ENCODE results near the gene TMEM170B. TPM values are rescaled to one million over a fixed set of nuclear protein-coding genes. Genes with fewer than 3 reads are reported as not detected.

The TMEM170B gene
- total RNA-seq, 2 experiments from 2014 or later: 1.4 to 1.6 TPM

- Mint-ChIP-seq H3K27me3 (peaks cover 39% of the 10 kb centered on the region), H3K4me3 (no peak overlapping the region), H3K9me3 (no peaks in the 10 kb centered on the region), H3K27ac (no peak overlapping the region), H3K36me3 (peaks cover 2% of the 10 kb centered on the region), H3K4me1 (peaks cover 2% of the 10 kb centered on the region)
- POLR2A ChIA-PET: no interaction called here
- ATAC-seq (ENCODE audit: low read depth): no peak
- DNase-seq: no peak
Measured at GRCh38 chr6:11509471-11509870, 28.1 kb upstream of the TMEM170B start.

DNA sequence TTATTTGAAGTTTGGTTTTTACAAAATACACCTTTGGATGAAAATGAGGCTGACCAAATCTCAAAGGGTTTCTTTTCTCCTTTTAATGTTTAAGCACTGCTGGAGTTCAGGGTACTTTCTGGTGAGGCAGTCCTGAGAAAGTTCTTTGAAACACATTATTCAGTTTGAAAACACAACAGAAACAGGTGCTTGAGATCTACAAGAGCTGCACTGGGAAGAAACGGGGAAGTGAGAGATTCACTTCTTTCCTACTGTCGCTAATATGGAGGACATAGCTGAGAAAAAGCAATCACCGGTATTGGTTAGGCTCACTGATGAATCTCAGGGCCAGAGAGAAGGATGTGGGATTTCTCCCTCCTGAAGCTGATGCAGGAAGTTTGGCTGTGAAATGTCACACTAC is 22.9 kb upstream of the TMEM170B start:
- Mint-ChIP-seq H3K9me3 (peaks cover 4% of the 10 kb centered on the region), H3K4me3 (no peak overlapping the region), H3K4me1 (peaks cover 3% of the 10 kb centered on the region), H3K27ac (no peak overlapping the region), H3K36me3 (peaks cover 2% of the 10 kb centered on the region), H3K27me3 (peaks cover 40% of the 10 kb centered on the region)
- DNase-seq: no peak
- ATAC-seq (ENCODE audit: low read depth): no peak
- POLR2A ChIA-PET: no interaction called here

DNA sequence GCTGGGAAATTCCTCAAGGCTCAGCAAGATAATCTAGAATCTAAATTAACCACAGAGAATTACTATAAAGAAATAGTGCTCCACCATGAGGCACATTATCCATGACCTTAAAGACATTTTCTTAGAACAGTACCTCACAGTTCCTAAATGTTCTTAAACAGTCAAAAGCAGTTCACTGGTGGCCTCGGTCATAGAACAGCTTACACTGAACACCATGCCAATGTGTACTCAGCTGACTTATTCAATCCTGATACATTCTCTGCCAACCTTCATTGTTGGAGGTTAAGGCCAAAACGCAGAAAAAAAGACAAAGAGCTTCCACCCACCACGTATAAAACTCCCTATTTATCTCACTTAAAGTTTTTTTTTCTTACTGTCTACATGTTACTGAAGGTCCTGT is 21.8 kb upstream of the TMEM170B start:
- Mint-ChIP-seq H3K4me3 (no peak overlapping the region), H3K4me1 (peaks cover 3% of the 10 kb centered on the region), H3K27me3 (peaks cover 35% of the 10 kb centered on the region), H3K27ac (no peak overlapping the region), H3K9me3 (peaks cover 4% of the 10 kb centered on the region), H3K36me3 (peaks cover 2% of the 10 kb centered on the region)
- no peak for ATAC-seq (ENCODE audit: low read depth)
- POLR2A ChIA-PET: no interaction called here
- no peak for DNase-seq

DNA sequence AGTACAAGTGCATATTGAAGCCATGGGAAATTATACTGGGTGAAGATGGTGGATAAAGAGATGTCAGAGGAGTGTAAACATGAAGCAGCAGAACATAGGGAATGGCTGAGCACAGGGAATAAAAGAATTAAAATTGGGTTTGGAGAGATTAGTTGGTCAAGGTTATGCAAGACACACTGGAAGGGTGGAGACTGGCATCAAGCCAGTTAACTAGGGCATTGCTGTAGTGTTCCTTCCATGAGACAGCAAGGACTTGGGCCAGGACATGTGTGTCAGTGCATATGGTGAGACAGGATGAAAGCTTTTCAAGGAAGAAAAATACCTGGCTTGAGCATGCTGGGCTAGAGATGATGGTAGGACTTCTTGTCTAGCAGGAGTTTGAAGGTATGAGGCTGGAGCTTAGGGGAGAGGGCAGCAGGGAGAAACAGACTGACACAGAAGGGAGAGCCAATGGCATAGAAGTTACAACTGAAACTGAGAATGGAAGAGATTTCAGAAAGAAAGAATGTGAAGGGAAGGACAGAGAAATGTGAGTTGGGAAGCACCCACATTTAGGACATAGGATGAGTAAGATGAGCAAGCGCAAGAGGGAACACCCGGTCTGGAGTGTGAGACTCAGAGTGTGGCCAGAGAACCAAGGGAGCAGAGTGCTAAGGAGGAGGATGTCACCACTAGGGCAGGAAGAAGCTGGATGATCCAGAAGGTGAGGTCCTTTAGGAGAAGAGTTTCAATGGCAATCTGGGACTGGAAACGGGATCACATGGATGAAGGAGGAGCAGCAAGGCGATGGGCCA is 14.5 kb upstream of the TMEM170B start:
- POLR2A ChIA-PET: no interaction called here
- DNase-seq: no peak
- Mint-ChIP-seq H3K27ac (no peak overlapping the region), H3K4me1 (peaks cover 5% of the 10 kb centered on the region), H3K4me3 (no peak overlapping the region), H3K27me3 (peaks cover 2% of the 10 kb centered on the region), H3K9me3 (peaks cover 4% of the 10 kb centered on the region), H3K36me3 (no peaks in the 10 kb centered on the region)
- no peak for ATAC-seq (ENCODE audit: low read depth)

DNA sequence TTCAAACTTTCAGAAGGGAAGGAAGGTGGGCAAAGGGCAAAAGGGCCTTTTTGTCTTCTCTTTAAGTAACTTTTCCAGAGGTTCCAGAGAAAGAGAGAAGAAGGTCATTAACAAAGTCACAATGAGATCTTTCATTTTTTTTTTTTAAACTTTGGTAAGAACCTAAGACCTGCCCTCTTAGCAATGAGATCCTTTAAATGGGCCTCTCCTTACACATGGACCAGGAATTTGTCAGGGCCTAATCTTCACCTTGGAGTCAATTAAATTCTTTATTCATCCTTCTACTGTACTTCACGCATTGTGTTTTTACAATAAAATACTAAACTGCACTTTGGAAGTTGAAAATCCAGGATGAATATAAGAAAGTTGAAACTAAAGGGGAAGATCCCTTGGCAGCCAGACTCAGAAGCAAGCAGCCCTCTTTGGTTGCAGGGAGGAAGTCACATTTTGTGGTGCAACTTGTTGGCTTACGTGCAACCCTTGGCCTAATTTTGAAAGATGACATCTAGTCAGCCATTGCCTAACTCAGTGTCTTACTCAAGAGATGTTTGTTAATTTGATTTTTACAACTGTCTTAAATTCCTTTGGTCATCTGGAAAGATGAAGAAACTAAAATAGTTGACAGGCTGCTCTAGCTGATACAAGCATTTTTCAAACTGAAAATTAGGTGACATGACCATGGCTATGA is 11.9 kb upstream of the TMEM170B start:
- H3K27ac Mint-ChIP-seq: no peak overlapping the region
- peaks cover 3% of the 10 kb centered on the region for H3K4me1 Mint-ChIP-seq
- H3K9me3 Mint-ChIP-seq: peaks cover 2% of the 10 kb centered on the region
- POLR2A ChIA-PET: no interaction called here
- no peaks in the 10 kb centered on the region for H3K36me3 Mint-ChIP-seq
- DNase-seq (no peak), ATAC-seq (ENCODE audit: low read depth) (no peak)
- H3K4me3 Mint-ChIP-seq: no peak overlapping the region
- peaks cover 3% of the 10 kb centered on the region for H3K27me3 Mint-ChIP-seq

DNA sequence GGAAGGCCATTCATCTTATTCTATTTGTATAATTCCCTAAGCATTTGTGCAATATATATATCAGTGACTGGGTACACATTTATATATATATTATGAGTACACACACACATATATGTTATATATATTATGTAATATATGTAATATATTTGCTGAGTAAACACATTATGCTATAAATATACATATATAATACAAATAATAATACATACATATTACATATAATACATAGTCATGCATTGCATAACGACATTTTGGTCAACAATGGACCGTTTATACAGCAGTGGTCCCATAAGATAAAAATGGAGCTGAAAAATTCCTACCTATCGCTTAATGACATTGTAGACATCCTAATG is 11.4 kb upstream of the TMEM170B start:
- H3K9me3 Mint-ChIP-seq: peaks cover 2% of the 10 kb centered on the region
- H3K27ac Mint-ChIP-seq: no peak overlapping the region
- POLR2A ChIA-PET: no interaction called here
- H3K4me3 Mint-ChIP-seq: no peak overlapping the region
- H3K4me1 Mint-ChIP-seq: peaks cover 3% of the 10 kb centered on the region
- H3K27me3 Mint-ChIP-seq: peaks cover 5% of the 10 kb centered on the region
- DNase-seq: no peak
- H3K36me3 Mint-ChIP-seq: no peaks in the 10 kb centered on the region
- no peak for ATAC-seq (ENCODE audit: low read depth)

DNA sequence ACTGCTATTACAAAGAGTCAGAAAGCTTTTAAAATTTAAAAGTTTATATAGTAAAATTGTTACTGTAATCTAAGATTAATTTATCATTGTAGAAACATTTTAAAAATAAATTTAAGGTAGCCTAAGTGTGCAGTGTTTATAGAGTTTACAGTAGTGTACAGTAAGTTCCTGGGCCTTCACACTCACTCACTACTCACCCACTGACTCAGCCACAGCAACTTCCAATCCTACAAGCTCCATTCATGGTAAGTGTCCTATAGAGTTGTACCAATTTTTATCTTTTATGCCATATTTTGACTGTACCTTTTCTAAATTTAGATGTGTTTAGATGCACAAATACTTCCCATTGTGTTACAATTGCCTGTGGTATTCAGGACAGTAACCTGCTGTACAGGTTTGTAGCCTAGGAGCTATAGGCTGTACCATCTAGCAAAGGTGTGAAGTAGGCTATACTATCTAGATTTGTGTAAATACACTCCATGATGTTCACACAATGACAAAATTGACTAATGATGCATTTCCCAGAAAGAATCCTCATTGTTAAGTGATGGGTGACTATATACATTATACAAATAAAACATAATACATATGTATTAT is 10.2 kb upstream of the TMEM170B start:
- Mint-ChIP-seq H3K27me3 (peaks cover 14% of the 10 kb centered on the region), H3K9me3 (peaks cover 2% of the 10 kb centered on the region), H3K27ac (no peak overlapping the region), H3K36me3 (no peaks in the 10 kb centered on the region), H3K4me1 (peaks cover 3% of the 10 kb centered on the region), H3K4me3 (no peak overlapping the region)
- POLR2A ChIA-PET: no interaction called here
- DNase-seq: no peak
- ATAC-seq (ENCODE audit: low read depth): no peak

DNA sequence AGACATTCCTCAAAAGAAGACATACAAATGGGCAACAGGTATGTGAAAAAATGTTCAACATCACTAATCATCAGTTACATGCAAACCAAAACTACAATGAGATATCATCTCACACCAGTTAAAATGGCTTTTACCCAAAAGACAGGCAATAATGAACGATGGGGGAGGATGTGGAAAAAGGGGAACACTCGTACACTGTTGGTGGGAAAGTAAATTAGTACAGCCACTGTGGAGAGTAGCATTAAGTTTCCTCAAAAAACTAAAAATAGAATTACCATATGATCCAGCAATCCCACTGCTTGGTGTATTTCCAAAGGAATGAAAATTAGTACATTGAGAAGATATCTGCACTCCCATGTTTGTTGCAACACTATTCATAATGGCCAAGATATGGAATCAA is 8.6 kb upstream of the TMEM170B start:
- no peak for ATAC-seq (ENCODE audit: low read depth)
- peaks cover 2% of the 10 kb centered on the region for H3K9me3 Mint-ChIP-seq
- DNase-seq: no peak
- POLR2A ChIA-PET: no interaction called here
- no peaks in the 10 kb centered on the region for H3K36me3 Mint-ChIP-seq
- H3K4me3 Mint-ChIP-seq: no peak overlapping the region
- H3K4me1 Mint-ChIP-seq: peaks cover 3% of the 10 kb centered on the region
- peaks cover 23% of the 10 kb centered on the region for H3K27me3 Mint-ChIP-seq
- no peak overlapping the region for H3K27ac Mint-ChIP-seq

DNA sequence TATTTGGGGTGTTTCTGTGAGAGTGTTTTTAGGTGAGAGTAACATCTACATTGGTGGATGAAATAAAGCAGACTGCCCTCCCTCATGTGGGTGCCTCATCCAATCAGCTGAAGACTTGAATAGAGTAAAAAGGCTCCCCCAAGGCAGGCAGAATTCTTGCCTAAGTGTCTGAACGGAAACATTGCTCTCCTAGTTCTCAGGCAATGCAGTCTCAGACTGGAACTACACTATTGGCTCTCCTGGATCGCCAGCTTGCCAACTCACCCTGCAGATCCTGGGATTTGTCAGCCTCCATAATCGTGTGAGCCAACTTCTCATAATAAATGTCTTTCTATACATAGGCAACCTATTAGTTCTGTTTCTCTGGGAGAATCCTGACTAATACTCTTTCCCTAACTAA is 5.5 kb upstream of the TMEM170B start:
- Mint-ChIP-seq H3K27ac (no peak overlapping the region), H3K4me3 (no peak overlapping the region), H3K36me3 (no peaks in the 10 kb centered on the region), H3K4me1 (peaks cover 6% of the 10 kb centered on the region), H3K9me3 (peaks cover 2% of the 10 kb centered on the region), H3K27me3 (peaks cover 48% of the 10 kb centered on the region)
- POLR2A ChIA-PET: no interaction called here
- ATAC-seq (ENCODE audit: low read depth) (no peak), DNase-seq (no peak)

- Mint-ChIP-seq H3K27me3 (peaks cover 51% of the 10 kb centered on the region), H3K4me3 (no peak overlapping the region), H3K36me3 (no peaks in the 10 kb centered on the region), H3K9me3 (no peaks in the 10 kb centered on the region), H3K27ac (no peak overlapping the region), H3K4me1 (peaks cover 9% of the 10 kb centered on the region)
- DNase-seq: no peak
- ATAC-seq (ENCODE audit: low read depth): no peak
- POLR2A ChIA-PET: no interaction called here
Measured at GRCh38 chr6:11534561-11534960, 3.0 kb upstream of the TMEM170B start.

DNA sequence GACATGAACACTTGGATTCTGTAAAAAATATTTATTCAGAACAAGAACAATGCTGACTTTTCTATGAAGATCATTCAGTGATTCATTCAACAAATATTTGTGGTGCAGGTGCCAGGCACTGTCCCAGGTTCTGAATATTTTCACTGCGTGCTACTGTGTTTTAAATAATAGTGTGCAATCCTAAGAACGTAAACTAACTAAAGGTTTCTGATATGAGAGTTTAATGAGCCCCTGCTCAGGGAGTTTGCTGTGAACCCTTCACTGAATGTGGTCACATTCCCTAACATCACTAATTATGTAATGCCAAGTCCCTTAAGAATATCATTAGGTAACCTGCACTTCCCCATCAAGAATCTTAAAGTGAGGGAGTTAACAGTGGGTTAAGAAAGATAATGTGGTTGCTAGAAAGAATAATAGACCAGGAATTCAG is 1.7 kb upstream of the TMEM170B start:
- POLR2A ChIA-PET: no interaction called here
- Mint-ChIP-seq H3K36me3 (no peaks in the 10 kb centered on the region), H3K27ac (no peak overlapping the region), H3K4me1 (peaks cover 9% of the 10 kb centered on the region), H3K27me3 (peaks cover 50% of the 10 kb centered on the region), H3K4me3 (no peak overlapping the region), H3K9me3 (no peaks in the 10 kb centered on the region)
- ATAC-seq (ENCODE audit: low read depth) (no peak), DNase-seq (no peak)

DNA sequence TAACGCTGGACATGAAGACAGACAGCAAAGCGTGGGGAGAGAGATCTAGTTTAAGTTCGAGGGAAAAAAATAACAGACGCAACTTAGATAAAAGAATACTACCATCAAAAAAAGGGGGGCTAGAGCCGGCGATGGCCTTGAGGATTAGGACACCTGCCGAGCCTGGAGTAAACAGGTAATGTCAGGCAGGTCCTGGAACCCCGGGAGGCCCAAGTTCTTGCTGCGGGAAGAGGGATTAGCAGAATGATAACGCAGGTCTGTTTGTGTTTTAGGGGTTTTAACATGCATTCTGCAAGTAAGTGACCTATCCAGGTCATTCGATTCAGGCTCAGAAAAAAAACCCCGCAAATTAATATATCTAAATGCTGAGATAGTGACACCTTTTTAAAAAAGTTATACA is 754 bp upstream of the TMEM170B start:
- ATAC-seq (ENCODE audit: low read depth) (no peak), DNase-seq (peak; percentile 29)
- no peaks in the 10 kb centered on the region for H3K36me3 Mint-ChIP-seq
- H3K27ac Mint-ChIP-seq: peak overlapping the region; percentile 60
- H3K27me3 Mint-ChIP-seq: peaks cover 48% of the 10 kb centered on the region
- H3K4me3 Mint-ChIP-seq: peak overlapping the region; percentile 90
- H3K4me1 Mint-ChIP-seq: peaks cover 9% of the 10 kb centered on the region
- H3K9me3 Mint-ChIP-seq: no peaks in the 10 kb centered on the region
- POLR2A ChIA-PET: no interaction called here

DNA sequence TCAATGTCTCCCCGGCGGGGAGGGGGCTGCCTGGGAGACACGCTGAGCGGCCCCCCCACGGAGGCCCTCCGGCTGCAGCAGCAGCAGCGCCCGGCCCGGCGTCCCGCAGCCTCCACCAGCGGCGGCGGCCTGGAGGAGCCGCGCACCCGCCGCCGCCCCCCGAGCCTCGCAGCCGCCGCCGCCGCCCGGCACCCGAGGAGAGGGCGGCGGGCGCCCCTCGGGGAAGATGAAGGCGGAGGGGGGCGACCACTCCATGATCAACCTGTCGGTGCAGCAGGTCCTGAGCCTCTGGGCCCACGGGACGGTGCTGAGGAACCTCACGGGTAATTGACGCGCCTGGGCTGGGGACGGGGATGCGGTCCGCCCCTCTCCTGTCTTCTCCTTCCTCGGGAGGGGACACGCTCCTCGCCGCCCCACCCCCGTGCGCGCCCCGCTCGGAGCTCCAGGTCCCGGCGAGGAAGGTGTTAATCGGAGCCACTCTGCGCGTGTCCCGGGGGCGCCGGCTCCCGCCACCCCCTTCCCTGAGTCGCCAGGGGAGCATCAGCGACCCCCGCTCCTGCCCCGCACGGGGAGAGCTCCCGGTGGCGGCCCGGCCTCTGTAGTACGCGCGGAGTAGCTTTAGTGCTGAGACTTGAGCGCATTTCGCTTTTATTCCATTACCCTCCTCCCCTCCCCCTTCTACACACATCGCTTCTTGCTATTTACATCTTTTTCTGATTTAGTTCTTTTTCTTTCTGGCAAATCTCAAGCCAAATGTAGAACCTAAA is 686 bp downstream of the TMEM170B start:
- ATAC-seq (ENCODE audit: low read depth): no peak
- Mint-ChIP-seq H3K4me3 (peak overlapping the region; percentile 77), H3K9me3 (no peaks in the 10 kb centered on the region), H3K27me3 (peaks cover 38% of the 10 kb centered on the region), H3K4me1 (peaks cover 9% of the 10 kb centered on the region), H3K27ac (peak overlapping the region; percentile 46), H3K36me3 (no peaks in the 10 kb centered on the region)
- POLR2A ChIA-PET: no interaction called here
- DNase-seq: peak; percentile 60
